PC-3 (cell line): ENCODE measurements around the gene OTOF. TPM values are rescaled to one million over a fixed set of nuclear protein-coding genes. Genes with fewer than 3 reads are reported as not detected.

ENCODE experiments used
- ATAC-seq: fragments of 200-7000 bp; cut with Tn5 transposase; 2 replicates; pipeline ENCODE4 v1.9.1; 2020; ENCODE audit warnings: mild to moderate bottlenecking, moderate library complexity
- BruUV-seq: library from RNA; stranded (reverse); fragments of 400-500 nt; replicated peaks from 2 replicates; lab custom pipeline; 2021; lab: Mats Ljungman, UMichigan
- CTCF ChIA-PET: fragments of 300-600 bp; sonication (Branson Sonifier 250); formaldehyde crosslinking; loops from one replicate; lab custom pipeline; 2022; ENCODE audit warnings: antibody characterized with exemption; lab: Charles Lee
- POLR2A ChIA-PET: fragments of 300-600 bp; sonication (Branson Sonifier 250); formaldehyde crosslinking; loops from one replicate; lab custom pipeline; 2022; ENCODE audit warnings: antibody characterized with exemption; ENCODE audit not compliant: unreplicated experiment; lab: Charles Lee
- DNase-seq: peaks from one replicate; pipeline ENCODE4 v3.0.0-alpha.2; 2015
- H2AFZ ChIP-seq: fragments of 300-600 bp; sonication (generic); 2 replicates; pipeline ENCODE4 v1.6.0; 2016; ENCODE audit warnings: antibody characterized with exemption, low read length
- H3F3A ChIP-seq: fragments of 300-600 bp; sonication (generic); one replicate; pipeline ENCODE4 v1.6.0; 2017; ENCODE audit warnings: antibody characterized with exemption, low read length, control low read depth, mild to moderate bottlenecking; ENCODE audit not compliant: unreplicated experiment
- H3K27ac ChIP-seq: fragments of 300-600 bp; sonication (generic); 2 replicates; pipeline ENCODE4 v1.5.1; 2016; ENCODE audit warnings: mild to moderate bottlenecking, low read length
- H3K27me3 ChIP-seq: fragments of 300-600 bp; sonication (generic); 2 replicates; pipeline ENCODE4 v1.6.1; 2016; ENCODE audit warnings: low read length, mixed read lengths
- H3K36me3 ChIP-seq: fragments of 300-600 bp; sonication (generic); 2 replicates; pipeline ENCODE4 v1.6.1; 2016; ENCODE audit warnings: low read depth, mixed run types, low read length, mixed read lengths
- H3K4me1 ChIP-seq: fragments of 300-600 bp; sonication (generic); 2 replicates; pipeline ENCODE4 v1.5.1; 2016; ENCODE audit warnings: low read length; ENCODE audit not compliant: insufficient read depth
- H3K4me2 ChIP-seq: fragments of 300-600 bp; sonication (generic); 2 replicates; pipeline ENCODE4 v1.6.0; 2016; ENCODE audit warnings: low read length
- H3K4me3 ChIP-seq: fragments of 300-600 bp; sonication (generic); 2 replicates; pipeline ENCODE4 v1.5.1; 2016; ENCODE audit warnings: mild to moderate bottlenecking, low read length, mixed read lengths
- H3K79me2 ChIP-seq: fragments of 300-600 bp; sonication (generic); 2 replicates; pipeline ENCODE4 v1.6.1; 2017; ENCODE audit warnings: low read length, mixed read lengths
- H3K9ac ChIP-seq: fragments of 300-600 bp; sonication (generic); 2 replicates; pipeline ENCODE4 v1.6.0; 2016; ENCODE audit warnings: mild to moderate bottlenecking, low read length
- H3K9me2 ChIP-seq: fragments of 300-600 bp; sonication (generic); replicated peaks from 2 replicates; pipeline ENCODE4 v1.6.1; 2016; ENCODE audit warnings: mixed run types, low read length, mixed read lengths
- H3K9me3 ChIP-seq: fragments of 300-600 bp; sonication (generic); 2 replicates; pipeline ENCODE4 v1.6.1; 2016; ENCODE audit warnings: low read length, mixed read lengths
- H4K20me1 ChIP-seq: fragments of 300-600 bp; sonication (generic); 2 replicates; pipeline ENCODE4 v1.6.1; 2016; ENCODE audit warnings: low read length, mixed read lengths
- CTCF ChIP-seq: fragments of 300-600 bp; sonication (generic); conservative IDR thresholded peaks from 2 replicates; pipeline ENCODE4 v1.5.1; 2017; ENCODE audit warnings: antibody characterized with exemption, low read depth, mild to moderate bottlenecking, low read length
- EZH2 ChIP-seq: fragments of 300-600 bp; sonication (generic); IDR thresholded peaks from one replicate; pipeline ENCODE4 v1.6.1; 2017; ENCODE audit warnings: antibody characterized with exemption, mild to moderate bottlenecking, low read length; ENCODE audit not compliant: unreplicated experiment
- EZH2phosphoT487 ChIP-seq: fragments of 300-600 bp; sonication (generic); IDR thresholded peaks from 2 replicates; pipeline ENCODE4 v1.6.1; 2018; ENCODE audit warnings: mild to moderate bottlenecking, antibody characterized with exemption, low read length, borderline replicate concordance
- intact Hi-C: fragments of 100-400 bp; cut with micrococcal nuclease; formaldehyde crosslinking; loops from 2 replicates; pipeline ENCODE4 v1.9.0; 2023
- total RNA-seq: library from RNA; depleted of rRNA; stranded (reverse); fragments of >200 nt; gene quantifications from 2 replicates; pipeline ENCODE4 v1.2.3, GENCODE V29; 2014

OTOF gene
- total RNA-seq, 1 experiment from 2014 or later: not detected

GRCh38 chr2:26479789-26480565, 2.1 kb upstream of the OTOF start:
- Histone ChIP-seq H3K27me3 (no peaks in the 10 kb centered on the region), H3K4me1 (no peaks in the 10 kb centered on the region), H3K4me2 (no peak overlapping the region), H4K20me1 (no peaks in the 10 kb centered on the region), H3K27ac (no peak overlapping the region), H3K9me2 (no peaks in the 10 kb centered on the region), H3F3A (no peaks in the 10 kb centered on the region), H3K9me3 (no peaks in the 10 kb centered on the region), H2AFZ (no peak overlapping the region), H3K36me3 (no peaks in the 10 kb centered on the region), H3K79me2 (no peaks in the 10 kb centered on the region), H3K4me3 (no peak overlapping the region), H3K9ac (no peak overlapping the region)
- BruUV-seq: no TSS peak
- ChIA-PET CTCF (no interaction called here), POLR2A (no interaction called here)
- ATAC-seq (no peak), DNase-seq (no peak)
- intact Hi-C loops: no loop called here
- TF ChIP-seq EZH2 (no peak), CTCF (no peak)

GRCh38 chr2:26479131-26479788, 1.3 kb upstream of the OTOF start:
- intact Hi-C loops: no loop called here
- DNase-seq: no peak
- no peaks in the 10 kb centered on the region for H3K79me2 ChIP-seq
- no peaks in the 10 kb centered on the region for H3K9me2 ChIP-seq
- H3K27me3 ChIP-seq: no peaks in the 10 kb centered on the region
- no peak overlapping the region for H3K27ac ChIP-seq
- H3K9me3 ChIP-seq: no peaks in the 10 kb centered on the region
- H3K9ac ChIP-seq: no peak overlapping the region
- no peaks in the 10 kb centered on the region for H3F3A ChIP-seq
- H3K4me1 ChIP-seq: no peaks in the 10 kb centered on the region
- no peak for ATAC-seq
- BruUV-seq: no TSS peak
- H3K36me3 ChIP-seq: no peaks in the 10 kb centered on the region
- CTCF ChIA-PET: no interaction called here
- POLR2A ChIA-PET: no interaction called here
- H2AFZ ChIP-seq: no peak overlapping the region
- H3K4me3 ChIP-seq: no peak overlapping the region
- TF ChIP-seq CTCF (no peak), EZH2phosphoT487 (no peak), EZH2 (no peak)
- H3K4me2 ChIP-seq: no peak overlapping the region
- H4K20me1 ChIP-seq: no peaks in the 10 kb centered on the region

GRCh38 chr2:26478366-26478765, 442 bp upstream of the OTOF start:
- H3K27me3 ChIP-seq: no peaks in the 10 kb centered on the region
- DNase-seq (no peak), ATAC-seq (no peak)
- H3K9me2 ChIP-seq: no peaks in the 10 kb centered on the region
- intact Hi-C loops: no loop called here
- ChIA-PET POLR2A (no interaction called here), CTCF (interaction anchor here (0.5 kb wide), 1 partner anchor 27 kb away, joined by 4 read pairs; no protein-coding TSS in a partner anchor)
- H3K9ac ChIP-seq: no peak overlapping the region
- no peaks in the 10 kb centered on the region for H4K20me1 ChIP-seq
- no peak overlapping the region for H3K4me2 ChIP-seq
- no peak overlapping the region for H2AFZ ChIP-seq
- H3K27ac ChIP-seq: no peak overlapping the region
- no peaks in the 10 kb centered on the region for H3K9me3 ChIP-seq
- no peaks in the 10 kb centered on the region for H3K36me3 ChIP-seq
- H3K79me2 ChIP-seq: no peaks in the 10 kb centered on the region
- no peak overlapping the region for H3K4me3 ChIP-seq
- H3F3A ChIP-seq: no peaks in the 10 kb centered on the region
- H3K4me1 ChIP-seq: no peaks in the 10 kb centered on the region
- no TSS peak for BruUV-seq
- TF ChIP-seq EZH2 (no peak), CTCF (no peak), EZH2phosphoT487 (no peak)
